Esophagus muscularis mucosa (tissue), 4 donors: ENCODE data around the gene KIAA0930. TPM values are rescaled to one million over a fixed set of nuclear protein-coding genes. Genes with fewer than 3 reads are reported as not detected.

ENCODE experiments used
- DNase-seq: peaks from one replicate; pipeline ENCODE4 v3.0.0-alpha.2; 2017; ENCODE audit errors: extremely low spot score
- H3K27ac ChIP-seq, 4 donors: fragments of 200-600 bp; sonication (generic); replicated peaks in 1 of 4; 1 replicate in 3 of 4; 2 replicates in 1 of 4; pipeline ENCODE4 v1.5.1; 2016 to 2019; ENCODE audit warnings: mild to moderate bottlenecking in 1 of 4
- H3K27me3 ChIP-seq, 4 donors: fragments of 200-600 bp; sonication (generic); one replicate each; pipeline versions ENCODE4 v1.5.1 to v1.6.0; 2016 to 2019
- H3K36me3 ChIP-seq, 4 donors: fragments of 200-600 bp; sonication (generic); one replicate each; pipeline ENCODE4 v1.5.1; 2016 to 2019
- H3K4me1 ChIP-seq, 4 donors: fragments of 200-600 bp; sonication (generic); one replicate each; pipeline ENCODE4 v1.5.1; 2016 to 2019
- H3K4me3 ChIP-seq, 4 donors: fragments of 200-600 bp; sonication (generic); 1 replicate in 2 of 4; 2 replicates in 2 of 4; pipeline ENCODE4 v1.5.1; 2016 to 2019; ENCODE audit warnings: mild to moderate bottlenecking in 4 of 4, moderate library complexity in 1 of 4
- H3K9me3 ChIP-seq, 4 donors: fragments of 200-600 bp; sonication (generic); 1 replicate in 3 of 4; 2 replicates in 1 of 4; pipeline ENCODE4 v1.5.1; 2016 to 2019
- CTCF ChIP-seq, 3 experiments: fragments of 200-600 bp in 2 of 3; fragments of 450-650 bp in 1 of 3; sonication (generic) in 2 of 3; IDR thresholded peaks; one replicate each; pipeline ENCODE4 v1.5.1; 2017 to 2019; ENCODE audit warnings: antibody characterized with exemption in 3 of 3, mild to moderate bottlenecking in 2 of 3, moderate library complexity in 1 of 3
- EP300 ChIP-seq: sonication (generic); formaldehyde crosslinking; IDR thresholded peaks from one replicate; pipeline ENCODE4 v1.6.1; 2017; ENCODE audit warnings: antibody characterized with exemption
- POLR2A ChIP-seq: fragments of 450-650 bp; IDR thresholded peaks from one replicate; pipeline ENCODE4 v1.6.1; 2017; ENCODE audit warnings: antibody characterized with exemption, moderate library complexity, mild to moderate bottlenecking, low read depth
- POLR2AphosphoS5 ChIP-seq, 2 donors: sonication (generic); formaldehyde crosslinking; IDR thresholded peaks; one replicate each; pipeline ENCODE4 v1.6.1; 2017; ENCODE audit warnings: antibody characterized with exemption in 2 of 2
- WGBS: methylation state at CpG from one replicate; pipeline ENCODE4 v1.1.5; 2018; 5-methylcytosine and 5-hydroxymethylcytosine counted together
- intact Hi-C: fragments of 100-400 bp; cut with DNase I; formaldehyde crosslinking; loops from one replicate; pipeline ENCODE4 v1.15.1; 2023
- small RNA-seq, 3 donors: library from RNA; depleted of rRNA; stranded (forward); fragments of <200 nt; gene quantifications; one replicate each; pipeline ENCODE3, GENCODE V24; 2016
- total RNA-seq, 4 donors: library from RNA; depleted of rRNA; stranded (reverse); fragments of >200 nt; gene quantifications; one replicate each; pipeline versions ENCODE4 v1.1.0 to v1.2.1, GENCODE V29; 2016

KIAA0930 gene
- total RNA-seq, 4 donors from 2014 or later = 31.6 to 67.1 (median 46.8) TPM

DNA sequence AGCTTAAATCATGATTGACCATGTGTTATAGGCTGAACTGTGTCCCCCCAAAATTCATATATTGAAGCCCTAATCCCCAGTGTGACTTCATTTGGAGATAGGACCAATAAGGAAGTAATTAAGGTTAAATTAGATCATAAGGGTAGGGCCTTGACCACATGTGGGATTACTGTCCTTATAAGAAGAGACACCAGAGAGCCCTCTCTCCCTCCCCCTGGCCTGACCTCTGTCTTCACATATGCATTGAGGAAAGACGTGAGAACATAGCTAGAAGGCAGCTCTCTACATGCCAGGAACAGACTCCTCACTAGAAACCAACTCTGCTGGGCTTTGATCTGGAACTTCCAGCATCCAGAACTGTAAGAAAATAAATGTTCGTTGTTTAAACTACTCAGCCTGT, 90.6 kb downstream of the KIAA0930 start:
- Histone ChIP-seq H3K36me3 (peaks cover 0 to 21% (median 5%) of the 10 kb centered on the region in 4 donors), H3K27me3 (no peaks in the 10 kb centered on the region), H3K27ac (no peak overlapping the region), H3K9me3 (no peaks in the 10 kb centered on the region), H3K4me1 (no peaks in the 10 kb centered on the region), H3K4me3 (no peak overlapping the region)
- intact Hi-C loops = no loop called here
- 92% methylated on average over 2 of the region's 2 CpGs for WGBS
- DNase-seq = no peak
- TF ChIP-seq POLR2AphosphoS5 (IDR thresholded peaks at IDR 0.05) = no peak
- no peak for TF ChIP-seq EP300
- no peak for TF ChIP-seq POLR2A
- TF ChIP-seq CTCF (IDR thresholded peaks at IDR 0.05) = no peak

GRCh38 chr22:45149671-45150070, 91.0 kb downstream of the KIAA0930 start:
- intact Hi-C loops = no loop called here
- no peaks in the 10 kb centered on the region for H3K9me3 ChIP-seq
- no peak overlapping the region for H3K27ac ChIP-seq
- WGBS = 71% methylated on average over 2 of the region's 2 CpGs
- no peak overlapping the region for H3K4me3 ChIP-seq
- TF ChIP-seq POLR2A = no peak
- no peak for TF ChIP-seq EP300
- no peak for TF ChIP-seq POLR2AphosphoS5 (IDR thresholded peaks at IDR 0.05)
- TF ChIP-seq CTCF (IDR thresholded peaks at IDR 0.05) = no peak
- no peak for DNase-seq
- H3K27me3 ChIP-seq = no peaks in the 10 kb centered on the region
- H3K36me3 ChIP-seq = peaks cover 0 to 21% (median 5%) of the 10 kb centered on the region in 4 donors
- no peaks in the 10 kb centered on the region for H3K4me1 ChIP-seq

DNA sequence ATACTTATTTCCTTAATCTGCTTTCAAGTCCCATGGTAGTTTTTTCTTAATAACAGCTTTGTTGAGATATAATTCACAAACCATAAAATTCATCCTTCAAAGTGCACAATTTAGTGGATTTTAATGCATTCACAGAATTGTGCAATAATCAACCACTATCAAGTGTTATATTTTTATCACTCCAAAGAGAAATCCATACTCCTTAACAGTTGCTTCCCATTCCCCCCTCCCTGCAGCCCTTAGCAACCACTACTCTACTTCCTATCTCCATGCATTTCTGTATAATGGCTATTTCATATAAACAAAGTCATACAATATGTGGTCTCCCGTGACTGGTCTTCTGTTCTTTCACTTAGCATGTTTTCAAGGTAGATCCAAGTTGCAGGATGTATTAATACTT, 95.8 kb downstream of the KIAA0930 start:
- H3K27me3 ChIP-seq = no peaks in the 10 kb centered on the region
- no peak overlapping the region for H3K27ac ChIP-seq
- H3K9me3 ChIP-seq = peaks cover 0 to 15% (median 5%) of the 10 kb centered on the region in 4 donors
- TF ChIP-seq CTCF (IDR thresholded peaks at IDR 0.05) (no peak), POLR2A (no peak), POLR2AphosphoS5 (IDR thresholded peaks at IDR 0.05) (no peak), EP300 (no peak)
- WGBS = 67% methylated on average over 1 of the region's 1 CpG
- H3K4me1 ChIP-seq = no peaks in the 10 kb centered on the region
- H3K4me3 ChIP-seq = no peak overlapping the region
- DNase-seq = no peak
- peaks cover 0 to under 1% (median 0%) of the 10 kb centered on the region in 4 donors for H3K36me3 ChIP-seq
- intact Hi-C loops = no loop called here

DNA sequence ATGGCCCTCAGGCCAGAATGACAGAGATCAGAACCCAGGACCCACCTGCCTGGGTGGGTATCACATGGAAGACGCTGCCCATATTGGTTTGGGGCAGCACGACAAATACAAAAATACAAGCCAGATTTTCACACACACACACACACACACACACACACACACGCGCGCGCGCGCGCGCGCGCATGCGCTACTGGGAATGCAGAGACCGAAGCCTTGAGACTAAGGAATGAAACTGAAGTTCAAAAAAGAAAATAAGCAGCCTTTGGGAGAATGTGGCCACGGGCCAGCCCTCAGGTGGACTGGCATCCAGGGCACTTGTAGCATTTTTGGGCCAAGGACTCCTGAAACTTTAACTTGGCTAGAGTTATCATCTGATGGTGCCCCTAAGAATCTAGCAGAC, 98.3 kb downstream of the KIAA0930 start:
- no peaks in the 10 kb centered on the region for H3K27me3 ChIP-seq
- intact Hi-C loops = no loop called here
- no peak overlapping the region for H3K27ac ChIP-seq
- TF ChIP-seq POLR2A (no peak), CTCF (IDR thresholded peaks at IDR 0.05) (no peak), EP300 (no peak), POLR2AphosphoS5 (IDR thresholded peaks at IDR 0.05) (no peak)
- H3K4me3 ChIP-seq = no peak overlapping the region
- no peaks in the 10 kb centered on the region for H3K36me3 ChIP-seq
- peaks cover 0 to 15% (median 5%) of the 10 kb centered on the region in 4 donors for H3K9me3 ChIP-seq
- WGBS = 91% methylated on average over 15 of the region's 15 CpGs
- no peaks in the 10 kb centered on the region for H3K4me1 ChIP-seq
- DNase-seq = no peak

Small RNAs within 50 kb of the gene (small RNA-seq; reads per million reads assigned to genes)
- gene MIR1249 = 0.68 to 1.5 (median 0.92) reads per million in 3 donors

Other genes starting within 250 kb of the KIAA0930 start
- gene PHF21B, start 230.9 kb downstream of the KIAA0930 start, total RNA-seq = 1 to 10 TPM in 2 of 4 donors, under 1 TPM in 1, not detected in 1; 0.50 to 9.4 (median 1.8) TPM
- gene NUP50, start 77.0 kb downstream of the KIAA0930 start, total RNA-seq = 10 to 100 TPM; 22.7 to 40.3 (median 30.0) TPM
- not detected for gene UPK3A, start 44.1 kb upstream of the KIAA0930 start, total RNA-seq
- 10 to 100 TPM; 24.4 to 45.8 (median 32.1) TPM for gene FAM118A, start 69.0 kb upstream of the KIAA0930 start, total RNA-seq
- under 1 TPM in 1 of 4 donors, not detected in 3; 0.13 TPM for gene SMC1B, start 172.7 kb upstream of the KIAA0930 start, total RNA-seq
- not detected for gene RIBC2, start 172.8 kb upstream of the KIAA0930 start, total RNA-seq